ENCODE data around the gene RNASE7. TPM values are rescaled to one million over a fixed set of nuclear protein-coding genes. Genes with fewer than 3 reads are reported as not detected.
A peak's percentile ranks its signal among the peaks of the same experiment; 100 is the strongest.
"Not testable (repeated sequence)": the region's sequence is repeated elsewhere in the genome, so short reads cannot be mapped to it uniquely, and the experiment has no call there.

The RNASE7 gene
- total and polyA plus RNA-seq, 4 donors: 0.12 TPM; not detected in 3

DNA sequence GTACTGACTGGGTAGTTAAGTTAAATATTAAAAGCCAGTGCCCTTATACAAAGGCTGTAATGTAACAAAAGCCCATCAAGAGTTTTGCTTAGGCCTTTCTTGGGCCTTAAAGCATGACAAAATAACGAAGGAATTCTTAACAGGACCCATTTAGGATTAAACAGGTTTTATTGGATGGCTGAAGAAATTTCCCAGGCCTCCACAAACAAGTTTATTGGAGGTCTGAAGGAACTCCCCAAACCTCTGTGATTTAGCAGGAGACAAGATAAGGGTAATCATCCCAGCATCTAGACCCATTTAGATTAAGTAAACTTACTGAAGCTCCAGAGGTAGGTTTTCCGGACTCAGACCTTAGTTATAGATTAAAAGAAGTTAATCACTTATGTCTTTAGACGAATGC, 32.4 kb upstream of the RNASE7 start:
- not testable (repeated sequence) for H3K27me3 ChIP-seq (ENCODE audit: control insufficient read depth, insufficient read depth, low read length); H3K27ac ChIP-seq (ENCODE audit: low read depth, low read length); H3K4me1 ChIP-seq (ENCODE audit: control insufficient read depth, insufficient read depth, low read length); H3K9me3 ChIP-seq (ENCODE audit: control insufficient read depth, insufficient read depth, low read length); H3K4me3 ChIP-seq (ENCODE audit: low read depth, low read length); DNase-seq (ENCODE audit: low read depth in 4 of 6, low spot score in 6 of 6); H3K36me3 ChIP-seq (ENCODE audit: control insufficient read depth, insufficient read depth, low read length)
- no CpG with 5 or more reads among the region's 3 CpGs for WGBS (ENCODE audit: insufficient coverage)

DNA sequence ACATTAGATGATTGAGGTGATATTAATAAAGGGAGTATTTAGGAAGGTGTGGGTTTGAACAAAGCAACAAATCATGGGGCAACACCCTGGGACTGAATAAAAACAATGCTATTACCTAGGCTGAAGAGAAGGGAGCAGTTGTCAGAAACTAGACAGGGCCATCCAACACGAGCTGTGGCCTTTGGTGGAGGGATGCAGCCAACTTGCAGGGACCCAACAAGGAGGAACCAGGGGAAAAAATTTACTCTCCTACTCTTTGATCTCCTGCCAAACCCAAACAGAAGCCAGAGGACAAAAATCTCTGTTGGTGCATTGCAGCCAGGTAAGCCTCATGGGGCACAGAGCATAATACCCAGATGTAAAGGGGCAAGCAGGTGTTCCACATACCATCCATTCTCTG, 31.0 kb upstream of the RNASE7 start:
- DNase-seq (ENCODE audit: low read depth in 4 of 6, low spot score in 6 of 6): no peak
- no peak overlapping the region for H3K4me3 ChIP-seq (ENCODE audit: low read depth, low read length)
- no peaks in the 10 kb centered on the region for H3K36me3 ChIP-seq (ENCODE audit: control insufficient read depth, insufficient read depth, low read length)
- no peaks in the 10 kb centered on the region for H3K4me1 ChIP-seq (ENCODE audit: control insufficient read depth, insufficient read depth, low read length)
- H3K27ac ChIP-seq (ENCODE audit: low read depth, low read length): no peak overlapping the region
- H3K27me3 ChIP-seq (ENCODE audit: control insufficient read depth, insufficient read depth, low read length): no peaks in the 10 kb centered on the region
- no peaks in the 10 kb centered on the region for H3K9me3 ChIP-seq (ENCODE audit: control insufficient read depth, insufficient read depth, low read length)
- no CpG with 5 or more reads among the region's 1 CpG for WGBS (ENCODE audit: insufficient coverage)

GRCh38 chr14:21014761-21015190, 27.4 kb upstream of the RNASE7 start:
- peak; percentile 73 to 96 (median 79) for DNase-seq (ENCODE audit: low read depth in 4 of 6, low spot score in 6 of 6)
- Histone ChIP-seq H3K36me3 (ENCODE audit: control insufficient read depth, insufficient read depth, low read length) (peaks cover 32% of the 10 kb centered on the region), H3K4me1 (ENCODE audit: control insufficient read depth, insufficient read depth, low read length) (no peaks in the 10 kb centered on the region), H3K27me3 (ENCODE audit: control insufficient read depth, insufficient read depth, low read length) (no peaks in the 10 kb centered on the region), H3K9me3 (ENCODE audit: control insufficient read depth, insufficient read depth, low read length) (no peaks in the 10 kb centered on the region), H3K27ac (ENCODE audit: low read depth, low read length) (no peak overlapping the region), H3K4me3 (ENCODE audit: low read depth, low read length) (no peak overlapping the region)
- WGBS (ENCODE audit: insufficient coverage): 0% methylated on average over 2 of the region's 4 CpGs

- peaks cover 37% of the 10 kb centered on the region for H3K36me3 ChIP-seq (ENCODE audit: control insufficient read depth, insufficient read depth, low read length)
- DNase-seq (ENCODE audit: low read depth in 4 of 6, low spot score in 6 of 6): no peak
- no peaks in the 10 kb centered on the region for H3K9me3 ChIP-seq (ENCODE audit: control insufficient read depth, insufficient read depth, low read length)
- no peak overlapping the region for H3K27ac ChIP-seq (ENCODE audit: low read depth, low read length)
- H3K27me3 ChIP-seq (ENCODE audit: control insufficient read depth, insufficient read depth, low read length): no peaks in the 10 kb centered on the region
- no peak overlapping the region for H3K4me3 ChIP-seq (ENCODE audit: low read depth, low read length)
- WGBS (ENCODE audit: insufficient coverage): 50% methylated on average over 3 of the region's 6 CpGs
- H3K4me1 ChIP-seq (ENCODE audit: control insufficient read depth, insufficient read depth, low read length): no peaks in the 10 kb centered on the region
Observed at GRCh38 chr14:21015312-21015711, 26.9 kb upstream of the RNASE7 start.

DNA sequence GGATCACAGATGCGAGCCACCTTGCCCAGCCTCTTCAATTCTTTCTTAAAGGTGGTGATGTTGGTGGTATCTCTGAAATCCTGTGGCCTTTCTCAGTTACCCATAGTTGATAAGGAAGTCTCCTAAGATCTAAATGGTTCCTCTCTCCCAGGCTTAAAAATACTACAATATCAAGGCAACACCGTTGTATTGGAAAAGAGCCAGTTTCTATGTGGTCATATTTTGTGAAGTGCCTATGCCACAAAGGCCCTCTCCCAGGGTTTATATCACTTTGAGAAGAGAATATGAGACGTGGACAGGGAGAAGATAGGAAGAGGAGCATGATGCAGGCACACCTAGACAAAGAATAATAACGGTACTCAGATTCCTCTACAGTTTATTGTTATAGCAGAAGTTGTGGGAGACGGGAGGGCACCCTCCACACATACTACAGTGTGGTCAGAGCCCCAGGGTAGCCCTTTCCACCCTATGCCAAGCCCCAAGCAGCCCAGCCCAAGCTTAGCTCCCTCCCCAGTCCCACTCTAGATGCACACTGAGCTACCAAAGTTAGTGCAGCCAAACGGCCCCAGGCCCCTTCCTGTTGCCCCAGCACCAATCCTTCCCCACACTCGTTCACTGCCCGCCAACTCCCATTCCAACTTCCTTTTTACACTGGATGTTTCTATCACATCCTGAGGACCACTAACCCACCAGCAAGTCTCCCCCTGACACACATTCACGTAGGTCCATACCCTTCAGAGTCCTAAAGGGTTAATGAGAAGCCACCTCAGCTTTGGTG, 25.6 kb upstream of the RNASE7 start:
- DNase-seq (ENCODE audit: low read depth in 4 of 6, low spot score in 6 of 6): no peak
- no peak overlapping the region for H3K4me3 ChIP-seq (ENCODE audit: low read depth, low read length)
- peaks cover 46% of the 10 kb centered on the region for H3K36me3 ChIP-seq (ENCODE audit: control insufficient read depth, insufficient read depth, low read length)
- H3K4me1 ChIP-seq (ENCODE audit: control insufficient read depth, insufficient read depth, low read length): no peaks in the 10 kb centered on the region
- WGBS (ENCODE audit: insufficient coverage): 57% methylated on average over 5 of the region's 9 CpGs
- no peaks in the 10 kb centered on the region for H3K27me3 ChIP-seq (ENCODE audit: control insufficient read depth, insufficient read depth, low read length)
- H3K9me3 ChIP-seq (ENCODE audit: control insufficient read depth, insufficient read depth, low read length): no peaks in the 10 kb centered on the region
- H3K27ac ChIP-seq (ENCODE audit: low read depth, low read length): no peak overlapping the region

GRCh38 chr14:21017528-21018245, 24.5 kb upstream of the RNASE7 start:
- H3K36me3 ChIP-seq (ENCODE audit: control insufficient read depth, insufficient read depth, low read length): peaks cover 57% of the 10 kb centered on the region

GRCh38 chr14:21018286-21018685, 23.9 kb upstream of the RNASE7 start:
- no peak overlapping the region for H3K27ac ChIP-seq (ENCODE audit: low read depth, low read length)
- 86% methylated on average over 4 of the region's 7 CpGs for WGBS (ENCODE audit: insufficient coverage)
- no peak overlapping the region for H3K4me3 ChIP-seq (ENCODE audit: low read depth, low read length)
- no peaks in the 10 kb centered on the region for H3K9me3 ChIP-seq (ENCODE audit: control insufficient read depth, insufficient read depth, low read length)
- peaks cover 7% of the 10 kb centered on the region for H3K4me1 ChIP-seq (ENCODE audit: control insufficient read depth, insufficient read depth, low read length)
- no peaks in the 10 kb centered on the region for H3K27me3 ChIP-seq (ENCODE audit: control insufficient read depth, insufficient read depth, low read length)
- DNase-seq (ENCODE audit: low read depth in 4 of 6, low spot score in 6 of 6): no peak
- H3K36me3 ChIP-seq (ENCODE audit: control insufficient read depth, insufficient read depth, low read length): peaks cover 58% of the 10 kb centered on the region

More at GRCh38 chr14:21017528-21018245, 24.5 kb upstream of the RNASE7 start:
- Histone ChIP-seq H3K4me3 (ENCODE audit: low read depth, low read length) (no peak overlapping the region), H3K9me3 (ENCODE audit: control insufficient read depth, insufficient read depth, low read length) (no peaks in the 10 kb centered on the region), H3K27ac (ENCODE audit: low read depth, low read length) (no peak overlapping the region), H3K27me3 (ENCODE audit: control insufficient read depth, insufficient read depth, low read length) (no peaks in the 10 kb centered on the region), H3K4me1 (ENCODE audit: control insufficient read depth, insufficient read depth, low read length) (peaks cover 2% of the 10 kb centered on the region)
- DNase-seq (ENCODE audit: low read depth in 4 of 6, low spot score in 6 of 6): no peak
- WGBS (ENCODE audit: insufficient coverage): 82% methylated on average over 27 of the region's 28 CpGs

- Histone ChIP-seq H3K9me3 (ENCODE audit: control insufficient read depth, insufficient read depth, low read length) (no peaks in the 10 kb centered on the region), H3K4me1 (ENCODE audit: control insufficient read depth, insufficient read depth, low read length) (peaks cover 10% of the 10 kb centered on the region), H3K36me3 (ENCODE audit: control insufficient read depth, insufficient read depth, low read length) (peaks cover 58% of the 10 kb centered on the region), H3K27ac (ENCODE audit: low read depth, low read length) (no peak overlapping the region), H3K27me3 (ENCODE audit: control insufficient read depth, insufficient read depth, low read length) (no peaks in the 10 kb centered on the region), H3K4me3 (ENCODE audit: low read depth, low read length) (no peak overlapping the region)
- DNase-seq (ENCODE audit: low read depth in 4 of 6, low spot score in 6 of 6): no peak
- WGBS (ENCODE audit: insufficient coverage): no CpG with 5 or more reads among the region's 3 CpGs
Observed at GRCh38 chr14:21018781-21019180, 23.4 kb upstream of the RNASE7 start.

DNA sequence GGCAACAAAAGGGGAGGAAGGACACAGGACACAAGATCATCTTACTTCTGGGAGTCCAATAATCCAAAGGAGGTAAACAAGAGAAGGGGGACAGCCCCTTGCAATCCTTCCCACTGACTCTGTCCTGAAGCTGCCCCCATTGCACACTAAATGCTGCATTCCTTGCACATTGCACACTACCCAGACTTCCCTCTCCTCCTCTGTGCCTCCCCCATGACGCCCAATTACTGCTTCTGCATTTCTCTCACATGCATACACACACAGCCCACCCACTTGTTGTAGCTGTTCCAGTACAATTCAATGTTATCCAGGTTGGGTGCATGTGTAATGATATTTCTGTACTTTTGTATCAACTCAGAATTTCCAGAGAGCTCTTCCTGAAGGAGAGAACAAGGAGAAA, 22.8 kb upstream of the RNASE7 start:
- Histone ChIP-seq H3K4me1 (ENCODE audit: control insufficient read depth, insufficient read depth, low read length) (peaks cover 16% of the 10 kb centered on the region), H3K9me3 (ENCODE audit: control insufficient read depth, insufficient read depth, low read length) (no peaks in the 10 kb centered on the region), H3K27ac (ENCODE audit: low read depth, low read length) (no peak overlapping the region), H3K36me3 (ENCODE audit: control insufficient read depth, insufficient read depth, low read length) (peaks cover 58% of the 10 kb centered on the region), H3K27me3 (ENCODE audit: control insufficient read depth, insufficient read depth, low read length) (no peaks in the 10 kb centered on the region), H3K4me3 (ENCODE audit: low read depth, low read length) (no peak overlapping the region)
- no CpG with 5 or more reads among the region's 1 CpG for WGBS (ENCODE audit: insufficient coverage)
- no peak for DNase-seq (ENCODE audit: low read depth in 4 of 6, low spot score in 6 of 6)

Measured in spinal cord (tissue), 10 donors.